ENCODE data around the gene CCNF. TPM values are rescaled to one million over a fixed set of nuclear protein-coding genes. Genes with fewer than 3 reads are reported as not detected.
"Not testable (repeated sequence)": the region's sequence is repeated elsewhere in the genome, so short reads cannot be mapped to it uniquely, and the experiment has no call there.

CCNF gene
- polyA plus RNA-seq, 3 donors = 0.34 to 0.97 (median 0.68) TPM

DNA sequence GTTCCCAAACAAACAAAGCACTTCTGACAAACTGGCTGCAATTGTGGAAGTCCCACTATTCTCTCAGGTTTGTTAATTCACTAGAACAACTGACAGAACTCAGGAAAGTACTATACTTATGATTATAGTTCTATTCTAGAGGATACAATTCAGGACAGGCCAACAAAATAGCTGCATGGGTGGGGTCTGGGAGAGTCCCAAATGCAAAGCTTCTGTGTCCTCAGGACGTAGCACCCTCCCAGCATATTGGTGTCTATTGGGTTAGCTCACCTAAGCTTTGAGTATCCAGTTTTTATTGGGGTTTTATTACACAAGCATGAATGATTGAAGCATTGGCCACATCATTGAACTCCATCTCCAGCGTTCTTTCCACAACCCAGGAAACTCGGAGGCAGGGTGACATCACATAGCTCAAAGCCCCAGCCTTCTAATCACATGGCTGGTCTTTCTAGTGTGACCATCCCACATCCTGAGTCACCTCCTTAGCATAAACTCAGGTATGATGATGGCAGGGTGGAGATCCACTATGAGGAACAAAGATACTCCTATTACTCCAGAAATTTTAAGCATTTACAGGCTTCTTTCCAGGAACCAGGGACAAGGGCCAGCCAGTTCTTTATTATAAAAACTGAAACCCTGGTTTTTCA lies 43.9 kb upstream of the CCNF start:
- H3K79me2 ChIP-seq (ENCODE audit: insufficient read depth, low read length) = no peaks in the 10 kb centered on the region
- Mint-ChIP-seq H3K4me1 (peaks cover 4% of the 10 kb centered on the region), H3K36me3 (no peaks in the 10 kb centered on the region), H3K27me3 (ENCODE audit: low read depth in 3 of 3) (peaks cover 0 to 7% (median 7%) of the 10 kb centered on the region in 3 donors), H3K27ac (no peak overlapping the region), H3K4me3 (no peak overlapping the region), H3K9me3 (peaks cover 6 to 19% (median 11%) of the 10 kb centered on the region in 7 donors)
- no peak overlapping the region for H2AFZ ChIP-seq (ENCODE audit: insufficient read depth, low read depth, low read length, poor library complexity, severe bottlenecking)
- TF ChIP-seq CTCF (IDR thresholded peaks at IDR 0.05) = no peak
- H3K27me3 ChIP-seq (ENCODE audit: control insufficient read depth in 2 of 2, insufficient read depth in 2 of 2, low read length in 2 of 2) = peaks cover 0 to 3% of the 10 kb centered on the region in 2 donors
- intact Hi-C loops (cut with micrococcal nuclease) = no loop called here
- peaks cover 8 to 13% of the 10 kb centered on the region in 2 donors for H3K9me3 ChIP-seq (replicated peaks in 1 of 2; ENCODE audit: control insufficient read depth in 1 of 2, insufficient read depth in 1 of 2, low read length in 2 of 2)
- H3K4me1 ChIP-seq (ENCODE audit: control insufficient read depth in 1 of 2, insufficient read depth in 2 of 2, low read length in 2 of 2) = no peaks in the 10 kb centered on the region
- no peak for DNase-seq
- no peak overlapping the region for H3K4me3 ChIP-seq (replicated peaks in 1 of 3; ENCODE audit: low read depth in 2 of 3, low read length in 3 of 3)
- H3K9ac ChIP-seq (ENCODE audit: insufficient read depth, low read length, poor library complexity, severe bottlenecking) = no peak overlapping the region
- no peaks in the 10 kb centered on the region for H4K20me1 ChIP-seq (ENCODE audit: insufficient read depth, low read length)
- no peaks in the 10 kb centered on the region for H3K36me3 ChIP-seq (replicated peaks in 1 of 2; ENCODE audit: control insufficient read depth in 1 of 2, insufficient read depth in 2 of 2, low read length in 2 of 2)
- H3K27ac ChIP-seq (ENCODE audit: low read depth in 1 of 2, low read length in 2 of 2) = no peak overlapping the region
- no CpG with 5 or more reads among the region's 3 CpGs for WGBS (ENCODE audit: insufficient coverage)
- no peak overlapping the region for H3K4me2 ChIP-seq (replicated peaks; ENCODE audit: extremely low read depth, low read length, poor library complexity, severe bottlenecking)

DNA sequence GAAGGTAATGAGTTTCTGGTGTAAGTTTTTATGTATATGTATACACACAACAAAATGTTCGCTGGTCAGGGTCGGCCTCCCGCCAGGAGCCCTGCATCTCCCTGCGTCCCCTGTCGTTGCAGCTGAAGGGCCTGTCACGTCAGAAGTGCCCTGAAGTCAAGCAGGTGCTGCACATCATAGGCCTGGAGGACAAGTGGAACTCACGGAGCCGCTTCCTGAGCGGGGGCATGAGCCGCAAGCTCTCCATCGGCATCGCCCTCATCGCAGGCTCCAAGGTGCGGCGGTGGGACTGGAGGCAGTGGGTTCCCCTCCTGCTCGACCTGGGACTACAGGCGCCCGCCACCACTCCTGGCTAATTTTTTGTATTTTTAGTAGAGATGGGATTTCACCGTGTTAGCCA lies 43.3 kb upstream of the CCNF start:
- H3K27ac Mint-ChIP-seq; H4K20me1 ChIP-seq (ENCODE audit: insufficient read depth, low read length); H3K9ac ChIP-seq (ENCODE audit: insufficient read depth, low read length, poor library complexity, severe bottlenecking); H3K36me3 ChIP-seq (replicated peaks in 1 of 2; ENCODE audit: control insufficient read depth in 1 of 2, insufficient read depth in 2 of 2, low read length in 2 of 2); intact Hi-C loops (cut with micrococcal nuclease); H3K79me2 ChIP-seq (ENCODE audit: insufficient read depth, low read length); H2AFZ ChIP-seq (ENCODE audit: insufficient read depth, low read depth, low read length, poor library complexity, severe bottlenecking); H3K27ac ChIP-seq (ENCODE audit: low read depth in 1 of 2, low read length in 2 of 2); H3K27me3 ChIP-seq (ENCODE audit: control insufficient read depth in 2 of 2, insufficient read depth in 2 of 2, low read length in 2 of 2); H3K27me3 Mint-ChIP-seq (ENCODE audit: low read depth in 3 of 3); H3K4me3 ChIP-seq (replicated peaks in 1 of 3; ENCODE audit: low read depth in 2 of 3, low read length in 3 of 3); H3K36me3 Mint-ChIP-seq; DNase-seq; H3K4me1 ChIP-seq (ENCODE audit: control insufficient read depth in 1 of 2, insufficient read depth in 2 of 2, low read length in 2 of 2); H3K4me3 Mint-ChIP-seq; H3K4me1 Mint-ChIP-seq; H3K4me2 ChIP-seq (replicated peaks; ENCODE audit: extremely low read depth, low read length, poor library complexity, severe bottlenecking): not testable (repeated sequence)
- peaks cover 8 to 13% of the 10 kb centered on the region in 2 donors for H3K9me3 ChIP-seq (replicated peaks in 1 of 2; ENCODE audit: control insufficient read depth in 1 of 2, insufficient read depth in 1 of 2, low read length in 2 of 2)
- WGBS (ENCODE audit: insufficient coverage) = 97% methylated on average over 17 of the region's 19 CpGs
- H3K9me3 Mint-ChIP-seq = peaks cover 6 to 19% (median 11%) of the 10 kb centered on the region in 7 donors

Measured in CD14-positive monocyte (primary cell).